Gastrocnemius medialis (tissue), 4 donors: ENCODE measurements around the gene CCDC184. TPM values are rescaled to one million over a fixed set of nuclear protein-coding genes. Genes with fewer than 3 reads are reported as not detected.
"Not testable (repeated sequence)": the region's sequence is repeated elsewhere in the genome, so short reads cannot be mapped to it uniquely, and the experiment has no call there.

Experiments used
- ATAC-seq, 2 donors: fragments of 150-250 bp; one replicate each; pipeline ENCODE4 v1.9.1; 2016
- DNase-seq, 2 donors: peaks; one replicate each; pipeline ENCODE4 v3.0.0-alpha.2; 2019
- H3K27ac ChIP-seq, 4 donors: fragments of 200-600 bp; sonication (generic); 1 replicate in 1 of 4; 2 replicates in 3 of 4; pipeline ENCODE4 v1.5.1; 2016 to 2018; ENCODE audit warnings: mild to moderate bottlenecking in 2 of 4, moderate library complexity in 1 of 4
- H3K27me3 ChIP-seq, 3 donors: fragments of 200-600 bp; sonication (generic) in 2 of 3; 1 replicate in 1 of 3; 2 replicates in 2 of 3; pipeline versions ENCODE4 v1.5.1 to v1.6.0; 2016 to 2019; ENCODE audit warnings: mild to moderate bottlenecking in 1 of 3, moderate library complexity in 1 of 3
- H3K36me3 ChIP-seq, 2 donors: fragments of 200-600 bp; sonication (generic) in 1 of 2; one replicate each; pipeline ENCODE4 v1.5.1; 2017 to 2018
- H3K4me1 ChIP-seq, 2 donors: fragments of 200-600 bp; sonication (generic) in 1 of 2; one replicate each; pipeline ENCODE4 v1.5.1; 2016 to 2017; ENCODE audit warnings: mild to moderate bottlenecking in 2 of 2
- H3K4me3 ChIP-seq, 4 donors: fragments of 200-600 bp; sonication (generic) in 3 of 4; 1 replicate in 1 of 4; 2 replicates in 3 of 4; pipeline ENCODE4 v1.5.1; 2016 to 2019; ENCODE audit warnings: mild to moderate bottlenecking in 2 of 4
- H3K9me3 ChIP-seq, 3 donors: fragments of 200-600 bp; sonication (generic) in 2 of 3; 1 replicate in 1 of 3; 2 replicates in 2 of 3; pipeline ENCODE4 v1.5.1; 2016 to 2019
- CTCF ChIP-seq, 5 experiments: fragments of 450-650 bp in 3 of 5; fragments of 200-600 bp in 2 of 5; sonication (generic) in 2 of 5; IDR thresholded peaks in 4 of 5; conservative IDR thresholded peaks in 1 of 5; 1 replicate in 4 of 5; 2 replicates in 1 of 5; pipeline ENCODE4 v1.5.1; 2016 to 2019; ENCODE audit warnings: antibody characterized with exemption in 5 of 5, mild to moderate bottlenecking in 3 of 5, moderate library complexity in 3 of 5
- POLR2A ChIP-seq, 2 donors: fragments of 450-650 bp; IDR thresholded peaks; one replicate each; pipeline ENCODE4 v1.6.1; 2017; ENCODE audit warnings: antibody characterized with exemption in 2 of 2, mild to moderate bottlenecking in 2 of 2, moderate library complexity in 2 of 2
- in situ Hi-C, 4 donors: fragments of 200-750 bp; cut with MboI; loops; one replicate each; pipeline versions ENCODE4 v1.15.0 to v1.8.0; 2017; ENCODE audit warnings: low sequenced_read_pairs in 4 of 4
- intact Hi-C: fragments of 100-400 bp; cut with DNase I; formaldehyde crosslinking; loops from one replicate; pipeline ENCODE4 v1.15.1; 2023; ENCODE audit warnings: low total_unique reads
- total RNA-seq, 4 donors: library from RNA; depleted of rRNA; stranded (reverse); fragments of >200 nt; gene quantifications; one replicate each; pipeline versions ENCODE4 v1.1.0 to v1.2.3, GENCODE V29; 2016

The CCDC184 gene
- total RNA-seq, 4 donors from 2014 or later: 0.38 to 2.0 (median 1.1) TPM

GRCh38 chr12:48199774-48200221 is 16.4 kb downstream of the CCDC184 start:
- Histone ChIP-seq H3K27me3 (no peaks in the 10 kb centered on the region), H3K9me3 (no peaks in the 10 kb centered on the region), H3K27ac (peak overlapping the region; percentile 97 to 100 (median 99)), H3K36me3 (peaks cover 0 to 5% of the 10 kb centered on the region in 2 donors), H3K4me3 (peak overlapping the region in 3 of 4 donors; percentile 88 to 94 (median 93)), H3K4me1 (peaks cover 20% of the 10 kb centered on the region in 2 donors)
- in situ Hi-C loops: loop anchor here in 3 of 4 donors (25.0 kb wide), 1 partner anchor 237 kb away; the partner anchor contains the start of gene TMEM106C (in 3 of the 3)
- TF ChIP-seq CTCF (IDR thresholded peaks at IDR 0.05 in 4 of 5, conservative IDR thresholded peaks at IDR 0.05 in 1 of 5): no peak
- TF ChIP-seq POLR2A (IDR thresholded peaks at IDR 0.05): no peak
- ATAC-seq (no peak), DNase-seq (no peak)
- intact Hi-C loops: loop anchor here (2.0 to 10.0 kb wide), 5 partner anchors 237 to 615 kb away; partner anchors contain the start of genes CACNB3, CCNT1, TMEM106C and VDR

- Histone ChIP-seq H3K4me3 (no peak overlapping the region), H3K9me3 (no peaks in the 10 kb centered on the region), H3K27ac (peak overlapping the region in 2 of 4 donors; percentile 5 to 99), H3K36me3 (peaks cover 0 to 17% of the 10 kb centered on the region in 2 donors), H3K27me3 (no peaks in the 10 kb centered on the region), H3K4me1 (peaks cover 20% of the 10 kb centered on the region in 2 donors)
- TF ChIP-seq POLR2A (IDR thresholded peaks at IDR 0.05): no peak
- intact Hi-C loops (no loop called here), in situ Hi-C loops (no loop called here)
- no peak for ATAC-seq
- DNase-seq: no peak
Observed at GRCh38 chr12:48201091-48201490, 17.6 kb downstream of the CCDC184 start.

- DNase-seq (no peak), ATAC-seq (no peak)
- peaks cover 20% of the 10 kb centered on the region in 2 donors for H3K4me1 ChIP-seq
- TF ChIP-seq CTCF (IDR thresholded peaks at IDR 0.05 in 4 of 5, conservative IDR thresholded peaks at IDR 0.05 in 1 of 5) (no peak), POLR2A (IDR thresholded peaks at IDR 0.05) (no peak)
- H3K27ac ChIP-seq: peak overlapping the region in 1 of 4 donors; percentile 99
- in situ Hi-C loops (no loop called here), intact Hi-C loops (no loop called here)
- H3K27me3 ChIP-seq: no peaks in the 10 kb centered on the region
- H3K4me3 ChIP-seq: no peak overlapping the region
- H3K36me3 ChIP-seq: peaks cover 0 to 21% of the 10 kb centered on the region in 2 donors
- H3K9me3 ChIP-seq: no peaks in the 10 kb centered on the region
Observed at GRCh38 chr12:48201516-48201915, 18.1 kb downstream of the CCDC184 start.

GRCh38 chr12:48202766-48203165 is 19.3 kb downstream of the CCDC184 start:
- H3K9me3 ChIP-seq: no peaks in the 10 kb centered on the region
- in situ Hi-C loops: no loop called here
- no peak overlapping the region for H3K27ac ChIP-seq
- TF ChIP-seq POLR2A (IDR thresholded peaks at IDR 0.05) (no peak), CTCF (IDR thresholded peaks at IDR 0.05 in 4 of 5, conservative IDR thresholded peaks at IDR 0.05 in 1 of 5) (no peak)
- peaks cover 0 to 25% of the 10 kb centered on the region in 2 donors for H3K36me3 ChIP-seq
- H3K27me3 ChIP-seq: no peaks in the 10 kb centered on the region
- ATAC-seq (no peak), DNase-seq (no peak)
- peaks cover 12 to 13% of the 10 kb centered on the region in 2 donors for H3K4me1 ChIP-seq
- intact Hi-C loops: no loop called here
- H3K4me3 ChIP-seq: no peak overlapping the region

GRCh38 chr12:48203192-48203591 is 19.7 kb downstream of the CCDC184 start, which contains the start of gene OR10AD1:
TSS of gene OR10AD1 (minus strand) at chr12:48203292. CDS start at chr12:48203292, 0 bp downstream.
- in situ Hi-C loops: no loop called here
- no peaks in the 10 kb centered on the region for H3K9me3 ChIP-seq
- TF ChIP-seq POLR2A (IDR thresholded peaks at IDR 0.05) (no peak), CTCF (IDR thresholded peaks at IDR 0.05 in 4 of 5, conservative IDR thresholded peaks at IDR 0.05 in 1 of 5) (no peak)
- H3K27ac ChIP-seq: no peak within 1 kb of the TSS
- no peak within 1 kb of the TSS for H3K4me3 ChIP-seq
- ATAC-seq (no peak), DNase-seq (no peak)
- H3K27me3 ChIP-seq: no peaks in the 10 kb centered on the region
- H3K36me3 ChIP-seq: peaks cover 0 to 25% of the 10 kb centered on the region in 2 donors
- H3K4me1 ChIP-seq: peaks cover 12 to 13% of the 10 kb centered on the region in 2 donors
- intact Hi-C loops: no loop called here

GRCh38 chr12:48209495-48209894 is 26.1 kb downstream of the CCDC184 start:
- H3K9me3 ChIP-seq, H3K4me3 ChIP-seq, DNase-seq, H3K27me3 ChIP-seq, H3K4me1 ChIP-seq, intact Hi-C loops, ATAC-seq, in situ Hi-C loops, H3K27ac ChIP-seq: not testable (repeated sequence)
- H3K36me3 ChIP-seq: peaks cover 0 to 23% of the 10 kb centered on the region in 2 donors
